ENCODE data around the gene GH2. TPM values are rescaled to one million over a fixed set of nuclear protein-coding genes. Genes with fewer than 3 reads are reported as not detected.
A peak's percentile ranks its signal among the peaks of the same experiment; 100 is the strongest.
"Not testable (repeated sequence)": the region's sequence is repeated elsewhere in the genome, so short reads cannot be mapped to it uniquely, and the experiment has no call there.

GH2 gene
- polyA plus RNA-seq, 1 donor from 2014 or later: not detected

- H3K27ac Mint-ChIP-seq, H3K36me3 Mint-ChIP-seq, H3K9me3 Mint-ChIP-seq, H3K4me3 Mint-ChIP-seq, H3K4me1 Mint-ChIP-seq, H3K27me3 Mint-ChIP-seq: not testable (repeated sequence)
Observed at GRCh38 chr17:63896524-63897354, 15.0 kb upstream of the GH2 start, which contains the start of gene CSH1. Gene CSH1, minus strand, starts transcription at chr17:63896574. Its CDS starts 63 bp downstream, at chr17:63896511.

- H3K27me3 Mint-ChIP-seq, H3K27ac Mint-ChIP-seq, H3K4me3 Mint-ChIP-seq, H3K4me1 Mint-ChIP-seq, H3K36me3 Mint-ChIP-seq, H3K9me3 Mint-ChIP-seq: not testable (repeated sequence)
Observed at GRCh38 chr17:63894821-63895220, 13.1 kb upstream of the GH2 start.

- not testable (repeated sequence) for H3K27ac Mint-ChIP-seq, H3K36me3 Mint-ChIP-seq, H3K9me3 Mint-ChIP-seq, H3K4me1 Mint-ChIP-seq, H3K27me3 Mint-ChIP-seq, H3K4me3 Mint-ChIP-seq
Observed at GRCh38 chr17:63894021-63894420, 12.3 kb upstream of the GH2 start.

- H3K27me3 Mint-ChIP-seq, H3K4me1 Mint-ChIP-seq, H3K27ac Mint-ChIP-seq, H3K36me3 Mint-ChIP-seq, H3K4me3 Mint-ChIP-seq, H3K9me3 Mint-ChIP-seq: not testable (repeated sequence)
Observed at GRCh38 chr17:63892316-63893037, 10.7 kb upstream of the GH2 start.

GRCh38 chr17:63889026-63889848, 7.5 kb upstream of the GH2 start:
- not testable (repeated sequence) for H3K9me3 Mint-ChIP-seq, H3K27ac Mint-ChIP-seq, H3K4me3 Mint-ChIP-seq, H3K36me3 Mint-ChIP-seq, H3K4me1 Mint-ChIP-seq, H3K27me3 Mint-ChIP-seq

- not testable (repeated sequence) for H3K4me1 Mint-ChIP-seq, H3K36me3 Mint-ChIP-seq, H3K27me3 Mint-ChIP-seq, H3K9me3 Mint-ChIP-seq, H3K4me3 Mint-ChIP-seq, H3K27ac Mint-ChIP-seq
Observed at GRCh38 chr17:63885119-63885518, 3.4 kb upstream of the GH2 start.

GRCh38 chr17:63882626-63883126, 932 bp upstream of the GH2 start:
- not testable (repeated sequence) for H3K9me3 Mint-ChIP-seq, H3K36me3 Mint-ChIP-seq, H3K27me3 Mint-ChIP-seq, H3K4me3 Mint-ChIP-seq
- Mint-ChIP-seq H3K27ac (peak overlapping the region in 1 of 3 donors; percentile 53), H3K4me1 (peaks cover 10 to 12% (median 10%) of the 10 kb centered on the region in 3 donors)

- not testable (repeated sequence) for H3K4me3 Mint-ChIP-seq, H3K27ac Mint-ChIP-seq, H3K36me3 Mint-ChIP-seq, H3K27me3 Mint-ChIP-seq, H3K9me3 Mint-ChIP-seq
- H3K4me1 Mint-ChIP-seq: peaks cover 10 to 12% (median 10%) of the 10 kb centered on the region in 3 donors
Observed at GRCh38 chr17:63881337-63881736, 407 bp downstream of the GH2 start.

- H3K4me3 Mint-ChIP-seq: no peak overlapping the region
Observed at GRCh38 chr17:63880706-63881105, 1.0 kb downstream of the GH2 start.

GRCh38 chr17:63878413-63878812, 3.3 kb downstream of the GH2 start:
- H3K27me3 Mint-ChIP-seq, H3K9me3 Mint-ChIP-seq, H3K36me3 Mint-ChIP-seq: not testable (repeated sequence)
- peak overlapping the region in 1 of 3 donors; percentile 20 for H3K27ac Mint-ChIP-seq
- H3K4me1 Mint-ChIP-seq: peaks cover 10 to 12% (median 12%) of the 10 kb centered on the region in 3 donors
- H3K4me3 Mint-ChIP-seq: peak overlapping the region in 3 of 4 donors; percentile 68 to 84 (median 80)

More at GRCh38 chr17:63880706-63881105, 1.0 kb downstream of the GH2 start:
- Mint-ChIP-seq H3K36me3 (no peaks in the 10 kb centered on the region), H3K9me3 (no peaks in the 10 kb centered on the region), H3K27ac (no peak overlapping the region), H3K4me1 (peaks cover 10 to 12% (median 10%) of the 10 kb centered on the region in 3 donors), H3K27me3 (no peaks in the 10 kb centered on the region)

GRCh38 chr17:63874693-63875092, 7.1 kb downstream of the GH2 start:
- H3K9me3 Mint-ChIP-seq: not testable (repeated sequence)
- H3K4me1 Mint-ChIP-seq: peaks cover 10 to 12% (median 12%) of the 10 kb centered on the region in 3 donors

GRCh38 chr17:63874061-63874626, 7.6 kb downstream of the GH2 start:
- Mint-ChIP-seq H3K4me3 (peak overlapping the region in 2 of 4 donors; percentile 54 to 81), H3K4me1 (peaks cover 6 to 10% (median 10%) of the 10 kb centered on the region in 3 donors)
- H3K27me3 Mint-ChIP-seq, H3K27ac Mint-ChIP-seq, H3K36me3 Mint-ChIP-seq, H3K9me3 Mint-ChIP-seq: not testable (repeated sequence)

More at GRCh38 chr17:63874693-63875092, 7.1 kb downstream of the GH2 start:
- not testable (repeated sequence) for H3K27ac Mint-ChIP-seq, H3K36me3 Mint-ChIP-seq, H3K27me3 Mint-ChIP-seq, H3K4me3 Mint-ChIP-seq

GRCh38 chr17:63873577-63873976, 8.2 kb downstream of the GH2 start, which contains the start of gene CSH2:
Gene CSH2, minus strand, starts transcription at chr17:63873677. Its CDS starts 63 bp downstream, at chr17:63873614.
- H3K36me3 Mint-ChIP-seq, H3K4me1 Mint-ChIP-seq, H3K27me3 Mint-ChIP-seq, H3K27ac Mint-ChIP-seq, H3K9me3 Mint-ChIP-seq: not testable (repeated sequence)
- H3K4me3 Mint-ChIP-seq: peak within 1 kb of the TSS in 2 of 4 donors; percentile 54 to 81

GRCh38 chr17:63871646-63872365, 9.9 kb downstream of the GH2 start:
- H3K4me3 Mint-ChIP-seq, H3K36me3 Mint-ChIP-seq, H3K4me1 Mint-ChIP-seq, H3K27me3 Mint-ChIP-seq, H3K9me3 Mint-ChIP-seq, H3K27ac Mint-ChIP-seq: not testable (repeated sequence)
